Retina (tissue), 1 donor: ENCODE results near the gene FGF14.

Source experiments
- DNase-seq: peaks from one replicate; pipeline ENCODE4 v3.0.0-alpha.2; 2016

FGF14 gene

GRCh38 chr13:101757446-101758039 lies 644.3 kb downstream of the FGF14 start:
- no peak for DNase-seq

- no peak for DNase-seq
These were observed 646.5 kb downstream of the FGF14 start for GRCh38 chr13:101755228-101755887.

GRCh38 chr13:101752432-101752831 lies 649.4 kb downstream of the FGF14 start:
- no peak for DNase-seq

- DNase-seq: no peak
These were observed 650.4 kb downstream of the FGF14 start for GRCh38 chr13:101751488-101751887.

GRCh38 chr13:101749584-101749983 lies 652.3 kb downstream of the FGF14 start:
- DNase-seq: no peak

GRCh38 chr13:101747039-101747438 lies 654.8 kb downstream of the FGF14 start:
- DNase-seq: no peak

- no peak for DNase-seq
These were observed 655.3 kb downstream of the FGF14 start for GRCh38 chr13:101746513-101746912.

- no peak for DNase-seq
These were observed 662.3 kb downstream of the FGF14 start for GRCh38 chr13:101739382-101740178.

- no peak for DNase-seq
These were observed 663.5 kb downstream of the FGF14 start for GRCh38 chr13:101738336-101738735.

GRCh38 chr13:101736566-101736965 lies 665.3 kb downstream of the FGF14 start:
- DNase-seq: no peak

- no peak for DNase-seq
These were observed 671.3 kb downstream of the FGF14 start for GRCh38 chr13:101730420-101731000.

GRCh38 chr13:101728615-101729014 lies 673.2 kb downstream of the FGF14 start:
- no peak for DNase-seq

- no peak for DNase-seq
These were observed 673.8 kb downstream of the FGF14 start for GRCh38 chr13:101728021-101728420.

- DNase-seq: no peak
These were observed 674.7 kb downstream of the FGF14 start for GRCh38 chr13:101727118-101727517.

- DNase-seq: no peak
These were observed 675.2 kb downstream of the FGF14 start for GRCh38 chr13:101726681-101727080.

GRCh38 chr13:101718496-101718895 lies 683.4 kb downstream of the FGF14 start:
- DNase-seq: no peak

GRCh38 chr13:101717353-101717752 lies 684.5 kb downstream of the FGF14 start:
- no peak for DNase-seq

- no peak for DNase-seq
These were observed 687.7 kb downstream of the FGF14 start for GRCh38 chr13:101714195-101714594.

- DNase-seq: no peak
These were observed 689.9 kb downstream of the FGF14 start for GRCh38 chr13:101712026-101712348.

- no peak for DNase-seq
These were observed 690.4 kb downstream of the FGF14 start for GRCh38 chr13:101711307-101712025.

- DNase-seq: no peak
These were observed 691.9 kb downstream of the FGF14 start for GRCh38 chr13:101709952-101710351.

GRCh38 chr13:101708115-101708514 lies 693.7 kb downstream of the FGF14 start:
- DNase-seq: no peak

- no peak for DNase-seq
These were observed 694.2 kb downstream of the FGF14 start for GRCh38 chr13:101707659-101708058.
